ENCODE results near the gene CHRNA4.

GRCh38 chr20:63371291-63371865 is 10.2 kb upstream of the CHRNA4 start:
- no peak for TF ChIP-seq POLR2AphosphoS5 (IDR thresholded peaks at IDR 0.05; ENCODE audit: low read depth, low read length)
- TF ChIP-seq SNRNP70 (IDR thresholded peaks at IDR 0.05; ENCODE audit: low read depth, low read length): no peak
- no peak for TF ChIP-seq ZNF850 (CRISPR knock-in tag; conservative IDR thresholded peaks at IDR 0.05)
- TF ChIP-seq ZBTB1 (CRISPR knock-in tag; IDR thresholded peaks at IDR 0.05; ENCODE audit: borderline replicate concordance): no peak
- TF ChIP-seq CBFB (CRISPR knock-in tag; IDR thresholded peaks at IDR 0.05): no peak
- TF ChIP-seq SNAPC4 (CRISPR knock-in tag; IDR thresholded peaks at IDR 0.05): no peak
- TF ChIP-seq FOXA1 (IDR thresholded peaks at IDR 0.05): no peak
- no peak for TF ChIP-seq FOXA1 (CRISPR knock-in tag; IDR thresholded peaks at IDR 0.05)
- TF ChIP-seq CTCF (CRISPR knock-in tag; IDR thresholded peaks at IDR 0.05): no peak
- TF ChIP-seq ZBTB4 (CRISPR knock-in tag; IDR thresholded peaks at IDR 0.05; ENCODE audit: borderline replicate concordance): no peak
- no peak for TF ChIP-seq TCF7L2 (IDR thresholded peaks at IDR 0.05; ENCODE audit: low read depth, low read length)
